Body of pancreas (tissue), 4 donors: ENCODE results near the gene TNFSF10.

Source experiments
- POLR2A ChIP-seq, 3 donors: fragments of 450-650 bp; IDR thresholded peaks; one replicate each; pipeline ENCODE4 v1.6.1; 2016; ENCODE audit warnings: antibody characterized with exemption in 3 of 3, mild to moderate bottlenecking in 2 of 3
- TF ChIP-seq, protein P1 (sequence below), 7 experiments: fragments of 450-650 bp in 4 of 7; fragments of 200-600 bp in 3 of 7; sonication (generic) in 3 of 7; IDR thresholded peaks; one replicate each; pipeline ENCODE4 v1.5.1; 2016 to 2019; ENCODE audit warnings: antibody characterized with exemption in 7 of 7

DNA sequence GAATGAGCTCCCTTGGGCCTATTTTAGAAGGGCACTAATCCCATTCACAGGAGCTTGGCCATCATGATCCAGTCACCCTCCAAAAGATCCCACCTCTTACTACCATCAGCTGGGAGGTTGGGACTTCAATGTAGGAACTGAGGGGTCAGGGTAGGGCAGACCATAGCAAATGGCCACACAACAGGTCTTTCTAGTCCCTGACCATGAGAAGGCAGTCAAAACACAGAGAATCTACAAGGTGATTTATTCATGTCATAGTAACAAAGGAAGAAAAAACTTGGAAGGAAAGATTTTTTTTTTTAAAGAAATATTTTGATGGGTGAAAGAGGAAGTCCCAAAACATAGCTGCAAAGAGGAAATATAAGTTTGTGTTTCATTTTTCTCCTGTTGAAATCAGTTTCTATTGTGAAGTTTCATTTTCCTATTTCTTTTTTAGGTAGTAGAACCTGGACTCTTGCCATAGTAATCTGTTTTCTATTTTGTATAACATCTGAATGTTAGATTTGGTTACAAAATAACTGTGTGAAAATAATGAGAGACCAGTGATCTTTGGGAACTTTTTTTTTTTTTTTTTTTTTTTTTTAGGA lies 23.5 kb upstream of the TNFSF10 start:
- TF ChIP-seq, protein P1, sequence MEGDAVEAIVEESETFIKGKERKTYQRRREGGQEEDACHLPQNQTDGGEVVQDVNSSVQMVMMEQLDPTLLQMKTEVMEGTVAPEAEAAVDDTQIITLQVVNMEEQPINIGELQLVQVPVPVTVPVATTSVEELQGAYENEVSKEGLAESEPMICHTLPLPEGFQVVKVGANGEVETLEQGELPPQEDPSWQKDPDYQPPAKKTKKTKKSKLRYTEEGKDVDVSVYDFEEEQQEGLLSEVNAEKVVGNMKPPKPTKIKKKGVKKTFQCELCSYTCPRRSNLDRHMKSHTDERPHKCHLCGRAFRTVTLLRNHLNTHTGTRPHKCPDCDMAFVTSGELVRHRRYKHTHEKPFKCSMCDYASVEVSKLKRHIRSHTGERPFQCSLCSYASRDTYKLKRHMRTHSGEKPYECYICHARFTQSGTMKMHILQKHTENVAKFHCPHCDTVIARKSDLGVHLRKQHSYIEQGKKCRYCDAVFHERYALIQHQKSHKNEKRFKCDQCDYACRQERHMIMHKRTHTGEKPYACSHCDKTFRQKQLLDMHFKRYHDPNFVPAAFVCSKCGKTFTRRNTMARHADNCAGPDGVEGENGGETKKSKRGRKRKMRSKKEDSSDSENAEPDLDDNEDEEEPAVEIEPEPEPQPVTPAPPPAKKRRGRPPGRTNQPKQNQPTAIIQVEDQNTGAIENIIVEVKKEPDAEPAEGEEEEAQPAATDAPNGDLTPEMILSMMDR (IDR thresholded peaks at IDR 0.05): no peak
- no peak for TF ChIP-seq POLR2A (IDR thresholded peaks at IDR 0.05)
